Measurements from ENCODE around the gene GOSR2.
"Not testable (repeated sequence)": the region's sequence is repeated elsewhere in the genome, so short reads cannot be mapped to it uniquely, and the experiment has no call there.

The GOSR2 gene

DNA sequence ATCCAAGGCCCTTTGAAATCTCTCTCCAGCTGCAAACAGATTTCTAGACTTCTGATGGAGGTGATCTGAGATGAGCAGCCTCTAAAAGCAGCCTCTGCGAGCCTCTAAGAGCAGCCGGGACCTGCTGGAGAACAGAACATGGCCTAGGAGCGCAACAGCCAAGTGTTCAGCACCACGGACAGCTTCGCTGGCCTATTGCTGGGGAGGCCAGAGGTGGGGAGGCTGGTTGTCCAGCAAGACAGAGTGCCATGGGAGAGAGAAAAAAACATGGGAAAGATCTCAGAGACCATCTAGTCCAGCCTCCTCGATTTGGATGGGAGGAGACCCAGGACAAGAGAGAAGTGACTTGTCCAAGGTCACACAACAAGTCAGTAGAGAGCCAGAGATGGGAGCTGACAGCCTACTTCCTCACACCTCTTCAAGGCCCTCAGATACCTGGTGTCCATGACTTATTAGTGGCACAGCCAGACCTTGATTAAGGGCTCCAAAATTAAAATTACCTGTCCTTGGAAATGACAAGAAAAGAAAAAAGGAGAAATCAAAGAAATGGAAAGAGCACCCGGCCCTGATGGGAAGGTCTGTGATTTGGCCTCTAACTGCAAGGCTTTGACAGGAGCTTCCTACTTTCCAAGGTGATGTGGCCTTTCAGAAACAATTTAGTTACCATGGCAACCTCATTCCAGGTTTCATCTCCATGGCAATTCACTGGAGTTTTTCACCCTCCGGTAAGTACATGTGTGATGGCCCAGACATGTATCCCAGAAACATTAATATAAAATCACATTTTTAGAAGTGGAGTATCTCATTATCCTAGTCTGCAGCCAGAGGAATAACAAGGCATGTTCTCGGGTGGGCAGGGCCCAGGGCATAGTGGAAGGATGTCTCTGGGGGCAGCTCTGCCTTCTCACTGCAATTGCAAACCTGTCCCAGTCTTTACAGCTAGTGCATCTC is 41.6 kb downstream of the GOSR2 start:
- DNase-seq (ENCODE audit: low spot score), result no peak

DNA sequence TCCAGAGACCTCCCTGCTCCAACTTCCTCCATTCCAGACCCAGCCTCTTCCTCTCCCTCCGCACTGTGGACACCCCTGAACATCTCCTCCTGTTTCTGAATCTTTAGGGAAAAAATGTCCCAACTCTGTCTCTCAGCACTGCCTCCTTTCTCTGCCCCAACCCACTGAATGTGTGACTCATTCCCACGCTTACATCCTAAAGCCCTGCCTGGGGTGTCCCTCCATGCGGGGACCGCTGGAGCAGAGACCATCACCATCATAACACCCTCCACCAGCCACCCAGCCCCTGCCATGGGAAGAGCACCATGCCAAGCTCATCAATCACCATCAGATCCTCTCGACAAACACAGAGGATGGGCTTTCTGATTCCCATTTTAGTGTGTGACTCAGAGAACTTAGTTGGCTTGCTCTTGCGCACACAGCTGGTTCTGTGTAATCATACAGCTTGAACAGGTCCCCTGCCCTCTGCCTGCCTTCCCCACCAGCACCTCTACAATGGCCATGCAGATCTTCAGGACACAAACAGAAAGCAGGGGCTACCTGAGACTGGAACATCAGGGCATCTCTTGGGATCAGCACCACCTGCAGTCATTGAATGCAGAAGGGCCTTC is 45.4 kb downstream of the GOSR2 start:
- DNase-seq (ENCODE audit: low spot score), result no peak

DNA sequence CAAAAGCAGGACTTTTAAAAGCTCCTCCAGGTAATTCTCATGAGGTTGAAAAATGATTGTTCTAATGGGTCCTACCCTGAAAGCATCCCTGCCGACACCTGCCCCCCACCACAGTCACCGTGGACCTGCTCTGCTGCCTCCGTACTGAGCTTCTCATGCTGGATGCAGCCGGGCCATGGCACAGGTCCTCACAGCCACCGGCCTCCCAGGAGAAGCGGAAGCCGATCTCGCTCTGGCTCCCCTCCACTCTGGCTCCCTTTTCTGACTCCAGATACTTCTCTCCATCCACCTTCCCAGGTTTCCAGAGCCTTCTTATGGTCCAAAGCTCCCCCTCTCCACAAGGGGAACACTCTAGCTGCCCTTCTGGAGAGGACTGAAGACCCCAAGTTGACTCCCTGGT is 45.9 kb downstream of the GOSR2 start:
- DNase-seq (ENCODE audit: low spot score), result no peak

DNA sequence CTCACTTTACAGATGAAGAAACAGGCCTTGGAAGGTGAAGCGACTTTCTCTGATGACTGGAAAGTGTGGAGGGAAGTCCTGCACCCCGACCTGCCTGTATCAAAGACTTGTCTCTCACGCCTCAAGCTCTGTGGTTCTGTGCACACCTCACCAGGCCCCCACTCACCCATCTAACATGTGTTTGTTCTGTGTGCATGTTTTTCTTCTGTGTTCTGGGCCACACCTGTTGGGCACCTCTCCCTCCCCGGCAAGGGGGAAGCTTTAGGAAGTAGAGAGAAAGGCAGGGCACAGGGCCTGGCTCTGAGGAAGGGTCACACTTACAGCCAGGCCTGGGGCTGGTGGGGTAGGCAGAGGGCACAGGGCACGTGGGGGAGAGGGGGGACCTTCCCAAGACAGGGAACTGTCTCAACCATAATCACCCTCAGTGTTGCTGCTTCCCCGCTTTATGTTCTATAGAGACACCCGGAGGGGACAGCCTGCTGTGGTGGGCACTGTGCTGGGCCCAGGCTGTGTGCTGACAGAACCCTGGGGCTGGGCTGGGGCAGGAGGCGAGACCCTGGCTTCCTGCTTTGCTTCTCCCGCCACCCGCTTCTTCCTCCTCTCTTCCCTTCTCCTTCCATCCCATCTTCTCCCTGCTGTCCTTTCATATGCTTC is 48.8 kb downstream of the GOSR2 start:
- DNase-seq (ENCODE audit: low spot score), result no peak

DNA sequence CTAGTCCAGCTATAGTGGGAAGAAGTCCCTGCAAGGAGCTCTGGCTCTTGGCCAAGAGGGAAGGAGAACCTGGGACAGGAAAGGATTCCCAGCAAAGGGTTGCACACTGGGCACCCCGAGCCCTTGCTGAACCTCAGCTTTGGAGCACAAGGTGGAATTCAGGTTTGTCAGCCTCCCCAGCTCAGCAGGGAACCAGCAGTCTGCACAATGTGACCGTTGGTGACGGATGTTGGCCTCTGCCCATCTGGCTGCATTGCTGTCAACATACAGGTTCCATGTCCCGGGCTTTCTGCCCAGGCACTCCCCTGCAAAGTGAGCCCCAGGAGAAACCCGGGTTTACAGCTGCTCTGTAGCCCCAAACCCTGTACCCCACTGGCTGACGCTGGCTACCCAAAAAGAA is 49.4 kb downstream of the GOSR2 start:
- DNase-seq (ENCODE audit: low spot score), result no peak

DNA sequence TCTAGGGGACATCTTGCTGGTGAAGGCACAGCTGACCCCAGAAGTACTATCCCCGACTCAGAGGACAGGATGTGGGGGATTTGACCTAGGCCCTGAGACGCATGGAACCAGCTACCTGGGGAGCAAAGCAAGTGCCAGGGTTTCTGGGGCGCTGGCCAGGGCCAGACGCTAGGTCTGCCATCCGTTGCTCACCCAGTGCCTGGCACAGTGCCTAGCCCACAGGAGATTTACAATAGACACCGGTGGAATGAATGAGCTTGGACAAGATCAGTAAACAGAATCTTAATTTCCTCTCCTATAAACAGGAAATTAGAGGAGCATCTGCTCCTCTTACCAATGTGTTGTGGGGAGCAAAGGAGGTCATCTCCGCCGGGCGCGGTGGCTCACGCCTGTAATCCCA is 51.1 kb downstream of the GOSR2 start:
- DNase-seq (ENCODE audit: low spot score), result no peak

DNA sequence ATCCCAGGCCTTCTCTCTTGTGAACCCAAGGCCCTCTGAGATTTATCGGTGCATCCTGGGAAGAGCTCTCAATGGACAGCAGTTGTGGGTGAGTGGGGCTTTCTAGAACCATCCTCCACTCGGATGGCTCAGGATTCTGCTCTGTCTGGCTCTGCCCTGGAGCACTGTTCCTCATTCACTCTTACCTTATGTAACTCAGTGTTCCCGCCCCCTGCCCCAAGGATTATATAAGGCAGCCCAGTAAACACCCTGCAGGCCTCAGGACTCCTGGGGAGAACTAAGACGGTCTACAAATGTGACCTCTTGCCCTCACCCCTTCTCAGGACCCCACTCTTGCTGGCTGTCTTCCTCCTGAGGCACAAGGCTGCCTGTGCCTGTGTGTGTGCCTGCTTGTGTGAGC is 52.3 kb downstream of the GOSR2 start:
- no peak for DNase-seq (ENCODE audit: low spot score)

DNA sequence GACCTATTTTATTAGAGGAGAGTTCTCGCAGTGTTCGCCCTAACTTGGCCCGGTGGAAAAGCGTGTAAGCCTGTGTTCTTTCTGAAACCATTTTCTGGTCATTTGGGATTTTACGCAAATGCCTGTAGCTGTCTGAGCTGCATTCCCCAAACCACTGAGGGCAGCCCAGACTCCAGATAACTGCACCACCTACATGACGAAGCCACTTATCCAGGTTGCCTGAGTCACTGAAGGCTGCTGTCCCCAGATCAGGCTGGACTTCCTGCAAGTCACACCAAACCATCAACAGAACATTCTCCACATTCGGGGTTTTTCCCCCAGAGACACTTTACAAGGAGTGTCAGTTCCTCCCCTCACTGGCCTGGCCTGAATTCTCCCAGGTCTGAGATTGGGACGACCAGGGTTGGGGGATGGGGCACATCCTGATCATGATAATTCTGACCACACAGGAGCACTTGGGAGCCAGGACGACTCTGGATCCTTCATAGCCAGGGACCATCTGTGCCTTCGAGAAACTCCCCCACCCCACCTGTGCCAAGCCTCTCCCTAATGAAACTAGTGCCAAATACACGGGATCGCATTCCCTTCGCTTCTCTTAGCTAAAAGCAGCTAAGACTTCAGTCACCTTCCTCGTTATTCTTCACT is 53.8 kb downstream of the GOSR2 start:
- no peak for DNase-seq (ENCODE audit: low spot score)

DNA sequence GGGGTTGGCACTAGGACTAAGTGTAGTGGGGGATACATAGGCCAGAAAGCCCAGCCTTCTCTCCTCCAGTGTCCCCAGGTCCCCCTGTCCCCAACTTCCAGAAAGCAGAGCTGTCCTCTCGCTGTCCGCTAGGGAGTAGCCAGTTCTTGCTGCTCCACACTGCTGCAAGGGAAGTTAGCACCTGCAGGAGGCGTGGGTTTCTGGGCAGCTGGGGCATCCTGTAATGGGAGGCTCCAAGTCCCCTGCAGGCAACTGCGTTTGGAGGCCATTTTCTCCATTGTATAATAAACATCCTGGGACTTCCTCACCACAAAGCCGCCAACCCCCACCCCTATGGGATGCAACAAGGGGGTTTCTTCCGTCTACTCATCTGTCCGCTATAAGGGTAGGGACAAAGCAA is 54.4 kb downstream of the GOSR2 start:
- no peak for DNase-seq (ENCODE audit: low spot score)

DNA sequence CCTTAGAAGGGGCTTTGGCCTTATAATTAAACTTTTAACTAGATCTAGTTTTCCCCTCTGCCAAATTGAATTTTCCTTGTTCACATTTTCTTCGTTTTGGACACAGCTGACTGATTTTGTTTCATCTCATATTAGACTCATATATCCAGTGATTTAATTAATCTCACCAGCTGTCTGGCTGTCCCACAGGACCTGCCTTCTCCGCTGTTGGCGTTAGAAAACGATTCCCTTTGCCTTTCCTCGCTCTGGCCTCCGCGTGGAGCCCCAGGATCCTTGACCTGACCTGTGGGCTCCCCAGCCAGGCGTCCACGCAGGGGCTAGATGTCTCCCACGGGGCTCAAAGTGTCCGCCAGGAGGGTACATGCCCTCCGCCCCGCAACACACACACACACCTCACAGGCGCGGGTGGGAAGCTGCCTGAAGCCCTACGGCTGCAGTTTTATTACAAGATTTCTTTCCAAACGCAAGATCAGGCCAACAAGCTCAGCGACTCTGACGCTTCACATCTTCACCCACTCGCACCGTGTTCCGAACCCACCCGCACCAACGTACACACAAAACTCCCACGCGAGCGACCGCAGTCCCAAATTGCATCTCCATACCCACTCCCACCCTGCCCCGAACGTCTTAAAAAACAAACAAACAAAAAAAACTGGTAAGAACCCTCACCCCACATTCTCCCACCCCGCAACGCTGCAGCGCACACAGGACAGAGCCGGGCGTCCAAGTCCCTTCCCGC is 55.0 kb downstream of the GOSR2 start:
- no peak for DNase-seq (ENCODE audit: low spot score)

DNA sequence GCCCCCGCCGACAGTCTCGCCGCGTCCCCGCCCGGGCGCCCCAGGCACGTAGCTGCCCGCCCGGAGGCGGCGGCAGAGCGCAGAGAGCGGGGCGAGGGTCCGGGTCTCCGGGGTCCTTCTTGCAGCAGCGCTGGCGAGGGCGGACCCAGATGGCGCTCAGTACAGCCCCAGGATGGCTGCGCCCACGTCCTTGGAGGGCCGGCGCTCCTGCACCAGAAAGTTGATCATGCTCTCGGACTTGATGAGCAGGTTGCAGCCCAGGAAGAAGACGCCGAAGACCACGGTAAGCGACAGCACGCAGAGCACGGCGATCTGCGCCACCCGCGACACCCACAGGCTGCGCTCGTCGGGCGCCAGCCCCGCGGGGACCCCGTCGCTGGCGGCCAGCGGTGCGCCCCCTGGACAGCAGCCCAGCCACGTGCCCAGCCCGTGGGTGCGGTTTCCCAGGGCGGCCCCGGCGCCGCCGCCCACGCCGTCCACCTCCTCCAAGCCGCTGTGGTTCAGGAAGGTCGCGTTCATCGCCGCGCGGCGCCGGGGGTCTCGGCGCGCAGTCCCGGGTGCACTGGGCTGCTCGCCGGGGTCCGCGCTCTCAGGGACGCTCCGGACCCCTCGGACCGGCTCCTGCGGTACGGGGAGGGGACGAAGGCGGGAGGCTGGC is 55.7 kb downstream of the GOSR2 start:
- DNase-seq (ENCODE audit: low spot score), result no peak

DNA sequence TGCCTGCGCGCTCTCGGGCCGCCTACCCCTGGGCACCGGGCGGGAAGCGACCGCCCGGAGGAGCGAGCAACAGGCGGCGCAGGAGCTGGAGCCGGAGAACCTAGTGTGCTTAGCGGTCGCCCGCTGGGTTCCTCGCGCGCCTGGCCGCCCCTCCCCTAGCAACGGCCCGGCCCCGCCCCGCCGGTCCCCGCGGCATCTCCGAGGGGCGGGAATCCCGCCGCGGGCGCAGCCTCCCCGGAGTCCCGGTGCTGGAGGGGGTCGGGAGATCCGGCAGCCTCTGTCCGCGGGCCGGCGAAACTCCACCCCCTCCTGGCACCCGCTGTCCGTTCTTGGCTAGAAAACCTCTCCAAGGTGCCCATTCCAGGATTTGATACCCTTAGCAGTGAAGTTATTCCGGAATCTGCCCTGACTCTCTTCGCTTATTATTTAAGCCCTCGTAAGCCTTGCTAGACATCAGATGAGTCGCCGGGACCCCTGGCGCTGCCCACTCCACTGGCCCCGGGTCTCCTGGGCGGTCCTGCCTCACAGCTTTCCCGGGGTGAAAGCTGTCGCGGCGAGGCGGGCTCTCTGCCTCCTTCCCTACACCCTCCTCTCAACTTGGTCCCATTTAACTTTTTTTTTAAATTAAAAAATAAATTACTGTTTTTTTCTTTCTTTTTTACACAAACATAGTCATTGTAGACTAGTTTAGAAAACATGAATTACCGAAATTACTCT is 56.3 kb downstream of the GOSR2 start, which contains the start of gene RPRML:
RPRML (minus strand) TSS at position 107 of the 717 bp plus-strand sequence. CDS start 246 bp downstream, outside the sequence.
- no peak for DNase-seq (ENCODE audit: low spot score)

DNA sequence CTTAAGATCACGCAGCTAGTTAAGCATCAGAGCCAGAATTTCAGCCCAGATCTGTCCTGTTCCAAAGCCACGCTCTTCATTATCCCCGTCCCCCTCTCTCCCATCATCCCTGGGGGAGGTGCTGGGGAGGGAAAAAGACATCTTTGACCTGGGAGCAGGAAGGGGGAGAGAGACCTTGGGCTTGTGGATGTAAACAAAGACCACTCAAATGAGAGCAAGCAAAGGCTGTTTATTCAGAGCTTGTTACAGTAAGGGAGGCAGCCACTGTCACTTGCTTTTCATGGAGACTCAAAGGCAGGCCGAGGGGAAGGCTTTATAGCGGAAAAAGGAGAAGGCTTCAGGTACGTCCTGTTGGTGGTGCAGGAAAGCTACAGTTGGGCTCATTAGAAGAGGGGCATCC is 59.6 kb downstream of the GOSR2 start:
- no peak for DNase-seq (ENCODE audit: low spot score)

DNA sequence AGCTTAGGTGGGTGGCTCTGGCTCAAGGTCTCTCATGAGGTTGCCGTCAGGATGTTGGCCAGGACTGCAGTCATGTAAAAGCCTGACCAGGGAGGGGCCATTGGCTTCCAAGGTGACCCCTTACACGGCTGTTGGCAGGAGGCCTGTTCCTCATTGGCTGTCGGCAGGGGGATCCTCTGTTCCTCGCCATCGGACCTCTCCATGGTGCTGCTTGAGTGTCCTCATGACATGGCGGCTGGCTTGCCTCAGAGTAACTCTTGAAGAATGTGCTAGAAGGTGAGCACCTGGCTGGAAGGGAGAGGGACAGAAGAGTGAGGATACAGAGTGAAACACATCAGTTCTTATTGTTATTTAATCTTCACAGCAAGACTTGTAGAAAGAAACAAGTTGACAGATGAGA is 60.8 kb downstream of the GOSR2 start:
- DNase-seq (ENCODE audit: low spot score), result no peak

DNA sequence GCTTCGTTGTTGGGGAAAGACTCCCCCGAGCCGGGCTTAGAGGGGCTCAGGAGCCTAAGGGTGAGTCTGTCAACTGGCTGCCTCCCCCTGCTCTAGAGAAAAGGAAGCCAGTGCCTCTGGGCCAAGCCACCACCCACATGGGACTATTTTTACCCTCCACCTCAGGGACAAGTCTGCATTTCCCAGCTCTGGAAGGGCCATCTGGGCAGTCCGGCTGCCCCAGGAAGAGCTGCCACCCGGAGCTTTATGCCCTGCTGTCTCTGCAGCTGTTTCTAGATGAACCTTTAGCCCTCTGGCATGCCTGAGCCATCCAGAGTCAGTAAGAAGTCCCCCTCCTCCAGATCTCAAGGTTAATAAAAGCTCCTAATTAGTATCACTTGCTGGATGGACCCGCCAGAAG is 61.4 kb downstream of the GOSR2 start:
- no peak for DNase-seq (ENCODE audit: low spot score)

DNA sequence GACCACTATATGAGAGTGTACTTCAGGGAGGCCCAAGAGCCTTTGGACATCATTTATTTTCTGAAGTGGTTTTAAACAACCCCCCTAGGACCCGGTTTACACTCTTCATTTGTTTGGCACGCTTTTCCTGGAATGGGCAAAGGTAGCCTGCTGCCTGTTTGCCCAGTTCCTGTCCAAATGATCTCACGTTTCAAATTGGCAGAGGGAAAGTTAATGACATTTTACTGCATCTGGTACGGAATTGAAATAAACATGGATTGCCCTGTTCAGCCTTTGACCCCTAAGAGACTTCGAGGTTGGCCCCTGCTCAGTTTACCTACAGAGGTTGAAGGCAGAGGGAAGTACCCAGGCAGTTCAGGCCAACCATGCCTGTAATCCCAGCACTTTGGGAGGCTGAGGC is 61.9 kb downstream of the GOSR2 start:
- DNase-seq (ENCODE audit: low spot score), result no peak

DNA sequence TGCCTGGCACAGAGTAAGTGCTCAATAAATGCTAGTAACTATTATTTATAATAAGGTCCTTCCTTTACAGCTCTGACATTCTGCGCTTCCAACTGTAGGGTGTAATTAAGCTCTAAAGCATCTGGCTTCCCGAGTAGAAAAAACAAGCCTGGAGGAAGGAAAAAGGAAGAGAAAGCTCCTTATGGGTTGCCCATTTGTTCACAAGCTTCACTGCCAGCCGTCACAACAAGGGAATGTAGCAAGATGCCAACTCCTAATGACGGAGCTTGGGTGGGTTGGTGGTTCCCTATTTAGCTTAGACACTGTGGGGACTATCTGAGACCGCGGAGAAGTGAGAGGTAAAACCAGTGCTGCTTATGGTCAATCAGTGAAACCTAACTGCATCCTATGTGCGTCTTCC is 63.4 kb downstream of the GOSR2 start:
- no peak for DNase-seq (ENCODE audit: low spot score)

DNA sequence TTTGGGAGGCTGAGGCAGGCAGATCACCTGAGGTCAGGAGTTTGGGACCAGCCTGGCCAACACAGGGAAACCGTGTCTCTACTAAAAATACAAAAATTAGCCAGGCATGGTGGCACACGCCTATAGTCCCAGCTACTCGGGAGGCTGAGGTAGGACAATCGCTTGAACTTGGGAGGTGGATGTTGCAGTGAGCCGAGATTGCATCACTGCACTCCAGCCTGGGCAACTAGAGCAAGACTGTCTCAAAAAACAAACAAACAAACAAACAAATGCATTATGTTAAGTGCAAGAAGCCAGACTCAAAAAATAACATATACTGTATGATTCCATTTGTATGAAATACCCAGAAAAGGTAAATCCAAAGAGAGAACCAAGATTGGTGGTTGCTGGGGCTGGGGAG is 65.0 kb downstream of the GOSR2 start:
- not testable (repeated sequence) for DNase-seq (ENCODE audit: low spot score)

DNA sequence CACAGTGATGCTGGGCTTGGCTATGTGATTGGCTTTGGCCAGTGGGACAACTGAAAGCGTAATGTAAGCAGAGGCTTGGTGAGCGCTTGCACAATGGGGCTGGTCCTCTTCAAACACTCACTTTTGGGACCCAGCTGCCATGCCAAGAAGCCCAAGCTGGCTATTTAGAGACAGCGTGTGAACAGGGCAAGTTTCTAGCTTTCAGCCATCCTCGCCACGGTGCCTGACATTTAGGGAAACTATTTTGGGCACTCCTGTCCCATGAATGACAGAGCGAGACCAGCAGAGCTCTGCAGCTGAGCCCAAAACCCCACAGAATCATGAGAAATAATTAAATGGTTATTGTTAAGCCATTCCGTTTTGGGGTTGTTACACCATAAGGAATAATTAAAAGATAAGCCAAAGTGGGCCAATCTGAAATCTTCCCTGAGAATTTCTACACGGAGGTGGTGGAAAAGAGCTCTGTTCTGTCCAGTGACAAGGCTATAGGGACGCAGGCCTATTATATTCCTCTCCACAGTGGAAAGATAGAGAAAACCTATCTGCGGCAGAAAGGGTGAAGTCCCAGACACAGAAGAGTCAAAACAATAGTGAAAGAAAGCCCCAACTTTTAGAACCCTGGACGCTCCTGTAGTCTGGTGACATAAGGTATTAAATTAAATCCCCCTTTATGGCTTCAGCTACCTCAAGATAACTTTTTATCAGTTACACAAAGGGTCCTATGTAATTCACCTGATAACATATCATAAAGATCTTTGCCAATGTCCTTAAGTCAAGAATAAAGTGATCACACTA is 66.9 kb downstream of the GOSR2 start:
- no peak for DNase-seq (ENCODE audit: low spot score)

DNA sequence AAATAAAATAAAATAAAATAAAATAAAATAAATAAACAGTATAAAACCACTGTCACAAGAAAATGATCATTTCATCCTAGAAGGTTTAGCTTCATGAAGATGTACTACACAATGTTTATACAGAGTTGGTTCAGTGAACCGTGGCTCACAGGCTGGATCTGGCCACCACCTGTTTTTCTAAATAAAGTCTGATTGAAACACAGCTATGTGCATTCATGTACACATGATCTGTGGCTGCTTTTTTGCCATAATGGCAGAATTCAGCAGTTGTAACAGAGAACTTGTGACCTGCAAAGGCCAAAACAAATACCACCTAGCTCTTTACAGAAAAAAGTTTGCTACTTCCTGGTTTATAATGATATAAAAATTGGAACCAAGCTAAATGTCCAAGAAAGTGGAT is 68.7 kb downstream of the GOSR2 start:
- no peak for DNase-seq (ENCODE audit: low spot score)
